Central memory CD8-positive, alpha-beta T cell (primary cell): ENCODE data around the gene ABCD3.

ENCODE experiments used
- ATAC-seq: fragments of 150-1000 bp; cut with Tn5 transposase; replicated peaks from 2 replicates; pipeline ENCODE4 v1.10.0; 2022; ENCODE audit warnings: mild to moderate bottlenecking, moderate FRiP score, moderate number of reproducible peaks; ENCODE audit not compliant: poor library complexity, severe bottlenecking; ENCODE audit errors: extremely low read depth
- DNase-seq, 2 donors: peaks; one replicate each; pipeline ENCODE4 v3.0.0; 2021; ENCODE audit warnings: low spot score in 2 of 2
- H3K27ac Mint-ChIP-seq: one replicate; pipeline ENCODE4 v1.8.0; 2022; ENCODE audit warnings: low read depth, mild to moderate bottlenecking, moderate library complexity, mixed read lengths
- H3K27me3 Mint-ChIP-seq: one replicate; pipeline ENCODE4 v1.8.0; 2022; ENCODE audit warnings: mixed read lengths
- H3K36me3 Mint-ChIP-seq: one replicate; pipeline ENCODE4 v1.8.0; 2022; ENCODE audit warnings: mild to moderate bottlenecking, moderate library complexity, mixed read lengths; ENCODE audit not compliant: insufficient read depth
- H3K4me1 Mint-ChIP-seq: one replicate; pipeline ENCODE4 v1.8.0; 2022; ENCODE audit warnings: mixed read lengths
- H3K4me3 Mint-ChIP-seq: one replicate; pipeline ENCODE4 v1.8.0; 2022; ENCODE audit warnings: mild to moderate bottlenecking, moderate library complexity, mixed read lengths
- H3K9me3 Mint-ChIP-seq: one replicate; pipeline ENCODE4 v1.8.0; 2022; ENCODE audit warnings: mixed read lengths

Gene ABCD3

DNA sequence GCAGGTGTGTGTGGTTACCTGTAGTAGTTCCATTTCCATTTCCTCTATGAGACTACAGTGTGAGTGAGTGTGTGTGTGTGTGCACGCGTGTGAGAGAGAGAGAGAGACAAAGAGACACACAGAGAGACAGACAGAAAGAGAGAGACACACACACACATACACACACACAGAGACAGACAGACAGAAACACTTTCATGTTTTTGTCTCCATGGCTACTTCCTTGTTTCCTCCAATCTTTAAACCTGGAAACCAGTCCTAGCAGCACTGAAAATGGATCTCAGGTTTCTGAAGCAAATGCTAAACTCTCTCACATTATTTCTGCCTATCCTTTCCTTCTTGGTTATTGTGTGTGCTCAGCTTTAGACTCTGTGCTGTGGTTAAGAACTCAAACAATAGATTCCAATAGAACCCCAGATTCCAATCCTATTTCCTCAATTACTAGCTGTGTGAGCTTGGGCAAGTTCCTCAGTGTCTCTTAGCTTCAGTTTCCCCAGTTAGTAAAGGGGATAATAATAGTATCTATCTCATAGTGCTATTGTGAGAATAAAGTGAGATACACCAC lies 22.4 kb upstream of the ABCD3 start:
- no peaks in the 10 kb centered on the region for H3K9me3 Mint-ChIP-seq
- no peak for ATAC-seq
- H3K27ac Mint-ChIP-seq: no peak overlapping the region
- H3K4me3 Mint-ChIP-seq: no peak overlapping the region
- no peaks in the 10 kb centered on the region for H3K4me1 Mint-ChIP-seq
- no peaks in the 10 kb centered on the region for H3K36me3 Mint-ChIP-seq
- H3K27me3 Mint-ChIP-seq: peaks cover 51% of the 10 kb centered on the region
- DNase-seq: no peak

DNA sequence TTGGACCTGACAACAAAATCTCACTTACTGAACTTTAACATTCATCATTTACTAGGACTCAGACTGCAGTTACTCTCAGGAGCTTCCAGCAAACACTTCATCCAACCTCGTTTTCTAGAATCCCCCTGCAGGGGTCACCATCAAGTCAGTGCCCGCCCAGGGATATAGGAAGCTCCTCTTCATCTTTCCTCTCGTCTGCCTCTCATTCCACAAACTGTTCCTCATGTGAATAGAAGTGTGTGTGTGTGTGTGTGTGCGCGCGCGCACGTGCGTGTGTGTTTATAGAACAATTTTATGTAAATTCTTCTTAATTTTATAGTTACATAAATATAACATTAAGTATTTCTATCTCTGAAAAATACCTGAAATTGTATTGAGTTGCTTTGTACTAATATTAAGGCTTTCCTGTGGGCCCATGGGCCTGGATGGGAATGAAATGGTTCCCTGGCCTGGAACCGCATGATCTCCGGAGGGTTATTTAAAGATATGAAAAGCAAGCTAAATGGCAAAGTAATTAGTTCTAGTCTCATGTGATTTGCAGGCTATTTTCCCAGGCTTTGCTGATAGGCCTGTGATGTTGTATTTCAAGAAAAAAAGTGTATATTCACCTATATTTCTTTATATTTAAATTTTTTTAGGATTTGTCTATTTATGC lies 21.7 kb upstream of the ABCD3 start:
- H3K4me3 Mint-ChIP-seq: no peak overlapping the region
- H3K4me1 Mint-ChIP-seq: no peaks in the 10 kb centered on the region
- H3K27me3 Mint-ChIP-seq: peaks cover 53% of the 10 kb centered on the region
- H3K9me3 Mint-ChIP-seq: no peaks in the 10 kb centered on the region
- H3K36me3 Mint-ChIP-seq: no peaks in the 10 kb centered on the region
- ATAC-seq (no peak), DNase-seq (no peak)
- no peak overlapping the region for H3K27ac Mint-ChIP-seq

DNA sequence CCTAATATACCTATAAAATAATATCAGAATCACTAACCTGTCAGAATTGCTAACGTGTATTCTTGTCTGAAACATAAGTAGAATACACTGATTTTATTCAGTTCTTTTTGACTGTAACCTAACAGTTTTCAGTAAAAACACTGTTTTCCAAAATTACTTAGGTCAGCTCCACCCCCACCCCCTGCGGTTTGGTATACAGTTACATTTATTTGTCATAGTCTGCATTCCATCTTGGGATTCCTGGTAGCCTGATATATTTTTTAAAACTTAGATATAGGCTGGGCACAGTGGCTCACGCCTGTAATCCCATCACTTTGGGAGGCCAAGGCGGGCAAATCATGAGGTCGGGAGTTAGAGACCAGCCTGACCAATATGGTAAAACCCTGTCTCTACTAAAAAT lies 19.8 kb upstream of the ABCD3 start:
- Mint-ChIP-seq H3K27me3 (peaks cover 43% of the 10 kb centered on the region), H3K4me1 (no peaks in the 10 kb centered on the region), H3K4me3 (no peak overlapping the region), H3K27ac (no peak overlapping the region), H3K9me3 (no peaks in the 10 kb centered on the region), H3K36me3 (no peaks in the 10 kb centered on the region)
- no peak for DNase-seq
- ATAC-seq: no peak

DNA sequence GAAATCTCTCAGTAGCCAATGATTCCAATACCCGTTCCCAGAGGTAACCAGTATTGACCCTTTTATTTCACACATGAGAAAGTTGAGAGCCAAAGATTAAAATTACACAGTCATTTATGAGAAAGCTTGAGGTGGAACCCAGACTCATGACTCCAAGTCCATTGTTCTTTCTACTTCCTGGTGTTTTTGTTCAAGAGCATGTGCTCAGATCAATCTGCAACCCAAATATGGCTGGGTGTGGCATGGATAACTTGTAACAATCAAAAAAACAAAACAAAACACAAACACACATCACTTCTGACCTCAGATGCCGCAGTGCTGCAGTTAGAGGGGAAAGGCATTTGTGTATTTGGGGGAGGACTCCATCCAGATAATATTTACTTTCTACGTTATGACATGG lies 18.7 kb upstream of the ABCD3 start:
- H3K36me3 Mint-ChIP-seq: no peaks in the 10 kb centered on the region
- H3K27ac Mint-ChIP-seq: no peak overlapping the region
- ATAC-seq: no peak
- H3K4me3 Mint-ChIP-seq: no peak overlapping the region
- no peak for DNase-seq
- no peaks in the 10 kb centered on the region for H3K4me1 Mint-ChIP-seq
- peaks cover 52% of the 10 kb centered on the region for H3K27me3 Mint-ChIP-seq
- H3K9me3 Mint-ChIP-seq: no peaks in the 10 kb centered on the region

DNA sequence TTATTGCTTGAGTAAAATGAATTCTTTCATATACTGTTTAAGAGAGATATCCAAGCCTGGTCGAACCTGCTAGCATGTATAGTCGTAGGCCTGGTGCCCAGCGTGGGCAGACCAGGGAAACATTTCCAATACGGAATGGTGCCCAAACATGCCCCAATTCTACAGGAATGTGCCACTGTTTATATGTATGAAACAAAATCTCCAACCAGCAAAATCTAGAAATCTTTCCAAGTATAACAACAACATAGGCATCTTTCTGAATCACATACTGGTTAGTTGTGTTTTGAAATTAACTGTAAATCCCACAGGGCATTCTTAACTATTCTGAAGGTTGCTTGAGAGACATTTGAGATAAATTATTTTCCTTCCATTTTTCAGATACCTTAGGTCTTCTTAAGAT lies 17.0 kb upstream of the ABCD3 start:
- no peaks in the 10 kb centered on the region for H3K9me3 Mint-ChIP-seq
- no peak overlapping the region for H3K4me3 Mint-ChIP-seq
- H3K27ac Mint-ChIP-seq: no peak overlapping the region
- H3K27me3 Mint-ChIP-seq: peaks cover 59% of the 10 kb centered on the region
- ATAC-seq: no peak
- H3K4me1 Mint-ChIP-seq: no peaks in the 10 kb centered on the region
- no peaks in the 10 kb centered on the region for H3K36me3 Mint-ChIP-seq
- no peak for DNase-seq

DNA sequence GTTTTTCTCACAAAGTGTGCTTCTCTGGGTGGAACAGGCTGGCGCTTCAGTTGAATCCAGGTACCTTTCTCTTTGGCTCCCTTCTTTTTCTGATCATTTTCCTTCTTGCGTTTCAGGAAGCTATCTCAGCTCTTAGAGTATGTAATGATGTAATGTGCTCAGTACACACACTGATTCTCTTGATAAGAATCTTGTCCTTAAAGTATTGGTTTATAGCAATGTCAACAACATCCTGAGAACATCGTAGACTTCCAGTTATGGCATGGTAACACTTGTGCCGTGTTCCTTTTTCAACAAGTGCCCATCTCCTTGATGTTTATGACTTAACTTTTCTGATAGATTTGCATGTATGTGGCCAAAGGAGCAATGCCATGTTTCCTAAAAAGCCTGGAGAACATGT lies 11.7 kb upstream of the ABCD3 start:
- H3K4me3 Mint-ChIP-seq: no peak overlapping the region
- H3K36me3 Mint-ChIP-seq: no peaks in the 10 kb centered on the region
- DNase-seq (no peak), ATAC-seq (no peak)
- H3K27ac Mint-ChIP-seq: no peak overlapping the region
- no peaks in the 10 kb centered on the region for H3K9me3 Mint-ChIP-seq
- H3K4me1 Mint-ChIP-seq: no peaks in the 10 kb centered on the region
- peaks cover 65% of the 10 kb centered on the region for H3K27me3 Mint-ChIP-seq

DNA sequence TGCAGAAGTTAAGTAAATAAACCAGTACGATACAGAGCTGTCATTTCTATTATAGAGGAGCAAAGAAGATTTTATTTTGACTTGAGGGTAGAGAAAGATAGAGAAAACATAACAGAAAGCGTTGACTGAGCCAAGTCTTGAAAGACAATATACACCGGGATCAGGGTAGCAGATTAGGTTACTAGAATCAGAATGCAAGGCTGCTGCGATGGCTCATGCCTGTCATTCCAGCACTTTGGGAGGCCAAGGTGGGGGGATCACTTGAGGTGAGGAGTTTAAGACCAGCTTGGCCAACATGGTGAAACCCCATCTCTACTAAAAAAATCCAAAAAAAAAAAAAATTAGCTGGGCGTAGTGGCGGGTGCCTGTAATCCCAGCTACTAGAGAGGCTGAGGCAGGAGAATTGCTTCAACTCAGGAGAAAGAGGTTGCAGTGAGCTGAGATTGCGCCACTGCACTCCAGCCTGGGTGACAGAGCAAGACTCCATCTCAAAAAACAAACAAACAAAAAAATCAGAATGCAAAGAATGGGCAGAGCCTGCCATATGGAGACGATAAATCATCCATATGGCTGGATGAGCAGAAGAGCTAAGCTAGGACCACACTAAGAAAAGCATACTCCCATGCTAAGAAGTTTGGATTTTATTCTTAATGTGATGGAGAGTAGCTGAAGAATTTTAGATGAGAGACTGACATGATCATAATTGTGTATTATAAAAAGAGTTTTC lies 9.9 kb upstream of the ABCD3 start:
- no peak overlapping the region for H3K27ac Mint-ChIP-seq

DNA sequence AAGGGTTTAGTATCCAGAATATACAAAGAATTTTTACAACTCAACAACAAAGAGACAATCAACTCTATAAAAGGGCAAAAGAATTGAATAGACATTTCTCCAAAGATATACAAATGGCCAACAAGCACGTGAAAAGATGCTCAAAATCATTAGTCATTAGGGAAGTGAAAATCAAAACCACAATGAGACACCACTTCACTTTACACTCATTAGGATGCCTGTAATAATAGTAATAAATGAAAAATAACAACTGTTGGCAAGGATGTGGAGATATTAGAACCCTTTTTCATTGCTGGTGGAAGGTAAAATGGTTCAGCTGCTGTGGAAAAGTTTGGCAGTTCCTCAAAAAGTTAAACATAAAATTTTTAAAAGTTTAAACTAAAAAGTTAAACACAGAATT lies 7.0 kb upstream of the ABCD3 start:
- ATAC-seq: no peak
- no peaks in the 10 kb centered on the region for H3K9me3 Mint-ChIP-seq
- no peak overlapping the region for H3K4me3 Mint-ChIP-seq
- H3K4me1 Mint-ChIP-seq: no peaks in the 10 kb centered on the region
- peaks cover 35% of the 10 kb centered on the region for H3K27me3 Mint-ChIP-seq
- no peaks in the 10 kb centered on the region for H3K36me3 Mint-ChIP-seq
- no peak overlapping the region for H3K27ac Mint-ChIP-seq
- DNase-seq: no peak

More for the DNA sequence above, 9.9 kb upstream of the ABCD3 start:
- H3K27me3 Mint-ChIP-seq: peaks cover 64% of the 10 kb centered on the region
- H3K36me3 Mint-ChIP-seq: no peaks in the 10 kb centered on the region
- H3K4me1 Mint-ChIP-seq: no peaks in the 10 kb centered on the region
- no peak overlapping the region for H3K4me3 Mint-ChIP-seq
- ATAC-seq (no peak), DNase-seq (no peak)
- no peaks in the 10 kb centered on the region for H3K9me3 Mint-ChIP-seq

DNA sequence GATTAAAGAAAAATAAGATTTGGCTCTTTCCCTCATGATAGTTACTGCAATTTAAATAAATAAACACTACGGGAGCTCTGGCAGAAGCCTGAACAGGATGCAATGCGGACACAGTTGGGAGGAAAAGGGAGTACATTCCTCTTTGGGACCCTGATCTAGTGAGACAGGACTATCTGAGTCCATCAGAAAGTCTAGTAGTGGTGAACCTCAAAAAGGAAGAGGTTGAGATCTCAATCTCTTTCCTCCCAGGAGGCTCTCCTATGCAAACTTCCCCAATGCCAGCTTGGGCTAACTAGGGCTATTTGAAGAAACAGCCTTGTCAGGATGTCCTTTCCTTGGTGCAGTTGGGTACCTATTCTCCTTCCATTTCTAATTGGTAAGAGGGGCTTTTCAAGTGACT lies 4.9 kb upstream of the ABCD3 start:
- Mint-ChIP-seq H3K36me3 (no peaks in the 10 kb centered on the region), H3K27me3 (peaks cover 14% of the 10 kb centered on the region), H3K4me3 (no peak overlapping the region), H3K27ac (no peak overlapping the region), H3K9me3 (no peaks in the 10 kb centered on the region), H3K4me1 (no peaks in the 10 kb centered on the region)
- DNase-seq (no peak), ATAC-seq (no peak)

DNA sequence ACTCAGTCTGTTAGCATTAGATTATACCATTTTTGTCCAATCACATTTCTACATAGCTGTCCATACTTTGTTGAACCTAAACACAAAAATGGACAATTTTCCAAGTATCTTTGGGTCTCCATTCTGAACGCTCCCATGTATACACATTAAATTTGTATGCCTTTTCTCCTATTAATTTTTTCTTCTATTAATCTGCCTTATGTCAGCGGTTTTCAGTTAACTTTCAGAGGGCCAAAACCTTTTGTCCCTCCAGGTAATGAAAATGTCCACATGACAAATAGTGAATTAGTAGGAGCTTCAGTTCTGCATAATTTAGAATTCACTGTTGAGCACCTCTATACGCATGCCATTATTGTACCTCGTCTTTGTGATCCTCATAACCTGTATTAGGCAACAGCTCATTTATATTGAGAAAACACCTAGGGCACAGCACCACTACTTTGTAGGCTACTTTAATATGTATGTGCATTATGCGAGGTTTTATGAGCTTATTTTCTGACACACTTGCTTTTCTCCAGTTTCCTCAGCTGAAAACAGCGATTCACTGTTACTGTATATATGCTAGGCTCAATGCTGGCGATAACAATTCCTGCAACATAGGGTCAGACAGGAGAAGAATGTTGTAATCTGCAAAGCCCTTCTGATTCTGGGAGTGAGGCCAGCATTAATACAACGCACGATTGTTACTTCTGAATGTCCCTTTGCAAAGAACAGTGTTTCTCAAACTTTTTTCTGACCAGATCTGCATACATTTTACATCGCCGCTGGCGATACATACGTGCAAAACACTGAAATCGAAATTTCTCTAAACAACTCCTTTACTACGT lies 1.1 kb upstream of the ABCD3 start:
- Mint-ChIP-seq H3K9me3 (no peaks in the 10 kb centered on the region), H3K27me3 (peaks cover 3% of the 10 kb centered on the region), H3K4me1 (peaks cover 30% of the 10 kb centered on the region), H3K27ac (no peak overlapping the region), H3K4me3 (no peak overlapping the region), H3K36me3 (no peaks in the 10 kb centered on the region)
- no peak for DNase-seq
- no peak for ATAC-seq

DNA sequence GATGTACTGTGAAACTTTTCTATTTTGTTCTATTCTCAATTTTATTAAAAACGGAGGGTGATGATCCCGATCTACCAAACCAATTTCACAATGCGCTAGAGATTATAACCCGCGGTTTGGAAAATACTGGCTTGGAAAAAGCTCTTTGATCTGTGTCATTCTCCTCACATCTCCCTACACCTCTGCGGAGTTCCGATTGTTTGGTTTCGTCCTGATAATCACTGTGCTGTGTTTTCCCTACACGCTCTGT lies 536 bp upstream of the ABCD3 start:
- no peak for DNase-seq
- peaks cover 36% of the 10 kb centered on the region for H3K4me1 Mint-ChIP-seq
- no peaks in the 10 kb centered on the region for H3K36me3 Mint-ChIP-seq
- no peak overlapping the region for H3K4me3 Mint-ChIP-seq
- H3K9me3 Mint-ChIP-seq: no peaks in the 10 kb centered on the region
- H3K27ac Mint-ChIP-seq: no peak overlapping the region
- no peaks in the 10 kb centered on the region for H3K27me3 Mint-ChIP-seq
- ATAC-seq: no peak

DNA sequence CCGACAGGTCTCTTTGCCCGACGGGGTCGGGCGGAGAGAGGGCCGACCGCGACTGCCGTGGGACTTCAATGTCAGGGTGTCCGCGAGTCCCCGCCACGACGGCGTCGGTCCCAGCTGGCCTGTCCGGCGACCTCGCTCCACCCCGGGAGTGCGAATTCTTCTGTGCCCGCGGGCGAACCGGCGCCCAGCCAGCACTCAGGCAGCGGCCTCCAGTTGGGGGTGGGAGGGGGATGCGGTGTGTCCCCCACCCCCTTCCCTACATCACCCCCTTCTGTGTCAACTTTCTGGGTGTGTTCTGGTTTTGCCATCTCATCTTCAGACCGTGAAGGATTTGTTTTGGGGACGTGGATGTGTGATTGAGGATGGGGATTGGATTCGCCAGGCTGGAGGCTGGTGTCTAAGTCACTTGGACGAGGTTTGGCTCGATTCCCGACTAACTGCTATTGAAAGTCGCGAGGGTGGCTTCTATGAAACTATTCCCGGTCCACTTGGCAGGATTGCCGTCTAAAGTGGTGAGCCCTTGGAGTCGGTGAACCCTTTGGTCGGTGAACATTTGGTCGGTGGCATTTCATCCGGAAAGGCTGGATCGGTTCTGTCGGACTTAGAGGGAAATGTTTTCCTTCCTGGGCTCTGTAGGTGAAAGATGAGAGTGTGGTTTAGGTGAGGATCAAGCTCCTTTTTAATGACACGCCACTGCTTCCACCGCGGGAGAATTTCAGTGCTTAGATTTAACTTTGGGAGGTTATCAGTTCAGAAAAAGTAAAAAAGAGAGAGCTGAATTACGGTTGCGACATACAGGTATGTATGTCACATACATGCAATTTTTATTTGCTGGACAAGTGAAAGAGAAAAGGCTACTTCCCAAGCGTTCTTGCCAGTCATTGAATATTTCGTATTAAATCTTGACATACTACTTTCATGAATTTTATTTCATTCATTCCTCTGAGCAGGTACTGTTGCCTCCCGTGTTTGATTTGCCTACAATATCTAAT lies 771 bp downstream of the ABCD3 start:
- H3K36me3 Mint-ChIP-seq: no peaks in the 10 kb centered on the region
- H3K4me3 Mint-ChIP-seq: no peak overlapping the region
- no peak overlapping the region for H3K27ac Mint-ChIP-seq
- H3K9me3 Mint-ChIP-seq: no peaks in the 10 kb centered on the region
- no peak for DNase-seq
- ATAC-seq: peak; percentile 1
- peaks cover 43% of the 10 kb centered on the region for H3K4me1 Mint-ChIP-seq
- H3K27me3 Mint-ChIP-seq: no peaks in the 10 kb centered on the region
